ENCODE measurements around the gene TDRD12.
"Not testable (repeated sequence)": the region's sequence is repeated elsewhere in the genome, so short reads cannot be mapped to it uniquely, and the experiment has no call there.

TDRD12 gene

DNA sequence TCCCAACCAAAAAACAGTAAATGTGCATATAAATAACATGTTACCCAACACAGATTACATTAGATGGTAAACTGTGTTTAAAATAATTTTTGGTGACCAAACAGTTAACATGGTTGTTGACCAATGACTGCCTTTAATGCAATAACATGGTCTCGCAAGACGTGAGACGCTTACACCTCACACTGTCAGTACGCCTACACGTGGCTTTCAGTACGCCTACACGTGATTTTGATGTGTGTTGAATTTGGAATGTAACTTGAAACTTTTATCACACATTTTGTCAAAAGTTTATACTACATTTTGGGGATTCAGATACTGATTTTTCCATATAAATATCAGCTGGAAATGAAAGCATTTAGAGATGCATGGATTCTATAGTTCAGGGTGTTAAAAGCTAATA, 118.0 kb downstream of the TDRD12 start:
- no peak for TF ChIP-seq CTCF (IDR thresholded peaks at IDR 0.05; ENCODE audit: low read depth, low read length)
- peaks cover 2% of the 10 kb centered on the region for H3K9me3 ChIP-seq (ENCODE audit: severe bottlenecking)
- no peak overlapping the region for H3K27ac ChIP-seq
- H3K36me3 ChIP-seq: no peaks in the 10 kb centered on the region
- no peak for DNase-seq
- no peak overlapping the region for H3K4me3 ChIP-seq (ENCODE audit: low read depth, low read length)
- no peaks in the 10 kb centered on the region for H3K27me3 ChIP-seq (ENCODE audit: insufficient read depth, low read depth, severe bottlenecking)

DNA sequence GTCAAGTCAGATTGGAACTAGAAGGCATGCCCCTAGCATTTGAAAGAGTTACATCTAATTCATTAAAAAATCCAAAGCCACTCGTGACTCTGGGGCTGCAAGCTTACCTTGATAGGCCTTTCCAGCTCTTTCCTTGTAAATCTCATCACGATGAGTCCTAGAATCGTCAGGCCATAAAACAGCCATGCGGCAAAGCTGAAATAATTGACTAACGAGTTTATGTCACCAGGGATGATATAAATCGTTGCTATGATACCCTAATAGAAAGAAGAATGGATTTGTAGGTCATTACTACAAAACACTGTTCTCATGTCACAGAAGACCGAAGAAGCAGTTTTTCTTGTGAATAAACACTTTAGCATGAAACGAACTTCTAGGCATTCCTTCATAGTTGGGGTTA, 122.5 kb downstream of the TDRD12 start:
- no peak for TF ChIP-seq CTCF (IDR thresholded peaks at IDR 0.05; ENCODE audit: low read depth, low read length)
- no peak for DNase-seq
- peaks cover 2% of the 10 kb centered on the region for H3K9me3 ChIP-seq (ENCODE audit: severe bottlenecking)

DNA sequence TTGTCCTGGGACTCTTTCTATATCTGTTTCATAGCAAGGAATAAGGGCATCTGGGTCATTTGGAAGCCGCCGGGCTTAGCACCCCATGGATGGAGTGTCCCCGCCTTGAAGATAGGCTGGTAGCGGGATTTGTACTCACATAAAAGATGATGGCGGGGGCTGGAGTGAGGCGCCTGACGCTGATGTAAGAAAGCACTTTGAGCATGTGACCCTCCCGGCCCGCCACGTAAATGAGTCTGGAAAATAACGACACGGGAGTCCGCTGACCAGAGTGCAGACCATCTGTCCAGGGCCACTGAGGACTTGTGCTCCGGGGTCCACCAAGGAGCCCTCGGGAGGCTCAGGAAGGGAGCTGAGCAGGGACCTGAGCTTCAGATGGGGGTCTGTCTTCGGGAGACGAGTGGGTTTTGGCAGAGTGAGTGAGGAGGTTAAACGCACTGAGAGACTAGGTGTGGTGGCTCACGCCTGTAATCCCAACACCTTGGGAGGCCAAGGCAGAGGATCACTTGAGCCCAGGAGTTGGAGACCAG, 124.2 kb downstream of the TDRD12 start:
- Histone ChIP-seq H3K4me3 (ENCODE audit: low read depth, low read length) (no peak overlapping the region), H3K27ac (no peak overlapping the region), H3K27me3 (ENCODE audit: insufficient read depth, low read depth, severe bottlenecking) (no peaks in the 10 kb centered on the region), H3K36me3 (no peaks in the 10 kb centered on the region), H3K9me3 (ENCODE audit: severe bottlenecking) (peaks cover 2% of the 10 kb centered on the region)
- TF ChIP-seq CTCF (IDR thresholded peaks at IDR 0.05; ENCODE audit: low read depth, low read length): no peak
- DNase-seq: no peak

More for the DNA sequence above, 122.5 kb downstream of the TDRD12 start:
- Histone ChIP-seq H3K36me3 (no peaks in the 10 kb centered on the region), H3K27me3 (ENCODE audit: insufficient read depth, low read depth, severe bottlenecking) (no peaks in the 10 kb centered on the region), H3K27ac (no peak overlapping the region), H3K4me3 (ENCODE audit: low read depth, low read length) (no peak overlapping the region)

GRCh38 chr19:32848035-32848434, 128.5 kb downstream of the TDRD12 start:
- H3K27me3 ChIP-seq (ENCODE audit: insufficient read depth, low read depth, severe bottlenecking); H3K36me3 ChIP-seq; DNase-seq; H3K9me3 ChIP-seq (ENCODE audit: severe bottlenecking); H3K4me3 ChIP-seq (ENCODE audit: low read depth, low read length); H3K27ac ChIP-seq: not testable (repeated sequence)

GRCh38 chr19:32852216-32852615, 132.6 kb downstream of the TDRD12 start:
- Histone ChIP-seq H3K9me3 (ENCODE audit: severe bottlenecking) (no peaks in the 10 kb centered on the region), H3K36me3 (no peaks in the 10 kb centered on the region), H3K27ac (no peak overlapping the region), H3K4me3 (ENCODE audit: low read depth, low read length) (no peak overlapping the region), H3K27me3 (ENCODE audit: insufficient read depth, low read depth, severe bottlenecking) (no peaks in the 10 kb centered on the region)
- DNase-seq: no peak
- TF ChIP-seq CTCF (IDR thresholded peaks at IDR 0.05; ENCODE audit: low read depth, low read length): no peak

DNA sequence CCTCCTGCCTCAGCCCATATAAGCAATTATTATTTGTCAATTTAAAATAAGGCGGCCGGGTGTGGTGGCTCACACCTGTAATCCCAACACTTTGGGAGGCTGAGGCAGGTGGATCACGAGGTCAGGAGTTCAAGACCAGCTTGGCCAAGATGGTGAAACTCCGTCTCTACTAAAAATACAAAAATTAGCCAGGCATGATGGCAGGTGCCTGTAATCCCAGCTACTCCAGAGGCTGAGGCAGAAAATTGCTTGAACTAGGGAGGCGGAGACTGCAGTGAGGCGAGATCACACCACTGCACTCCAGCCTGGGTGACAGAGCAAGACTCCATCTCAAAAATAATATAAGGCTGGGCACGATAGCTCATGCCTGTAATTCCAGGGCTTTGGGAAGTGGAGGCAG, 137.3 kb downstream of the TDRD12 start:
- H3K27me3 ChIP-seq (ENCODE audit: insufficient read depth, low read depth, severe bottlenecking); H3K27ac ChIP-seq; DNase-seq: not testable (repeated sequence)

DNA sequence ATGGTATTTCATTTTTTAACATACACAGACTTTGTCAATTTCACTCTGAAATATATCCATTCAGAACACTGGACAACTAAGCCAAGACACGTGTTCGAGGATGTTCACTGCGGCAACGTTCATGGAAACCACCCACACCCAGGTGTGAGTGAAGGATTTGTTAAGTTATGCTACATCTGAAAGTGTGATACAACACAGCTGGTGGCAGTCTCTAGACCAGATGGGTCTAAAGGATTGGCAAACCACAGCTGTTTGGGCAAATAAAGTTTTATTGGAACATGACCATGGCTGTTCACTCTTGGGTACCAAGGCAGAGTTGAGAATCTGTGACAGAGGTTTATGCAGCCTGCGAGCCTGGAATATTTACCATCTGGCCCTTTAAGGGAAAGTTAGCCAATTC, 138.0 kb downstream of the TDRD12 start:
- DNase-seq: no peak
- Histone ChIP-seq H3K4me3 (ENCODE audit: low read depth, low read length) (no peak overlapping the region), H3K9me3 (ENCODE audit: severe bottlenecking) (no peaks in the 10 kb centered on the region), H3K27ac (no peak overlapping the region), H3K27me3 (ENCODE audit: insufficient read depth, low read depth, severe bottlenecking) (no peaks in the 10 kb centered on the region), H3K36me3 (no peaks in the 10 kb centered on the region)
- TF ChIP-seq CTCF (IDR thresholded peaks at IDR 0.05; ENCODE audit: low read depth, low read length): no peak

More for the DNA sequence above, 137.3 kb downstream of the TDRD12 start:
- H3K9me3 ChIP-seq (ENCODE audit: severe bottlenecking); H3K36me3 ChIP-seq; H3K4me3 ChIP-seq (ENCODE audit: low read depth, low read length): not testable (repeated sequence)

All from WERI-Rb-1 (cell line).